Posterior cingulate gyrus (tissue), 11 donors: ENCODE results near the gene DCBLD2.
A peak's percentile ranks its signal among the peaks of the same experiment; 100 is the strongest.

Source experiments
- DNase-seq, 10 donors: peaks; one replicate each; pipeline versions ENCODE4 v3.0.0 to v3.0.0-alpha.2; 2020 to 2021; ENCODE audit warnings: mixed read lengths in 3 of 10
- intact Hi-C: fragments of 100-400 bp; cut with DNase I; formaldehyde crosslinking; loops from one replicate; pipeline ENCODE4 v1.15.1; 2023

DCBLD2 gene, protein sequence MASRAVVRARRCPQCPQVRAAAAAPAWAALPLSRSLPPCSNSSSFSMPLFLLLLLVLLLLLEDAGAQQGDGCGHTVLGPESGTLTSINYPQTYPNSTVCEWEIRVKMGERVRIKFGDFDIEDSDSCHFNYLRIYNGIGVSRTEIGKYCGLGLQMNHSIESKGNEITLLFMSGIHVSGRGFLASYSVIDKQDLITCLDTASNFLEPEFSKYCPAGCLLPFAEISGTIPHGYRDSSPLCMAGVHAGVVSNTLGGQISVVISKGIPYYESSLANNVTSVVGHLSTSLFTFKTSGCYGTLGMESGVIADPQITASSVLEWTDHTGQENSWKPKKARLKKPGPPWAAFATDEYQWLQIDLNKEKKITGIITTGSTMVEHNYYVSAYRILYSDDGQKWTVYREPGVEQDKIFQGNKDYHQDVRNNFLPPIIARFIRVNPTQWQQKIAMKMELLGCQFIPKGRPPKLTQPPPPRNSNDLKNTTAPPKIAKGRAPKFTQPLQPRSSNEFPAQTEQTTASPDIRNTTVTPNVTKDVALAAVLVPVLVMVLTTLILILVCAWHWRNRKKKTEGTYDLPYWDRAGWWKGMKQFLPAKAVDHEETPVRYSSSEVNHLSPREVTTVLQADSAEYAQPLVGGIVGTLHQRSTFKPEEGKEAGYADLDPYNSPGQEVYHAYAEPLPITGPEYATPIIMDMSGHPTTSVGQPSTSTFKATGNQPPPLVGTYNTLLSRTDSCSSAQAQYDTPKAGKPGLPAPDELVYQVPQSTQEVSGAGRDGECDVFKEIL

DNA sequence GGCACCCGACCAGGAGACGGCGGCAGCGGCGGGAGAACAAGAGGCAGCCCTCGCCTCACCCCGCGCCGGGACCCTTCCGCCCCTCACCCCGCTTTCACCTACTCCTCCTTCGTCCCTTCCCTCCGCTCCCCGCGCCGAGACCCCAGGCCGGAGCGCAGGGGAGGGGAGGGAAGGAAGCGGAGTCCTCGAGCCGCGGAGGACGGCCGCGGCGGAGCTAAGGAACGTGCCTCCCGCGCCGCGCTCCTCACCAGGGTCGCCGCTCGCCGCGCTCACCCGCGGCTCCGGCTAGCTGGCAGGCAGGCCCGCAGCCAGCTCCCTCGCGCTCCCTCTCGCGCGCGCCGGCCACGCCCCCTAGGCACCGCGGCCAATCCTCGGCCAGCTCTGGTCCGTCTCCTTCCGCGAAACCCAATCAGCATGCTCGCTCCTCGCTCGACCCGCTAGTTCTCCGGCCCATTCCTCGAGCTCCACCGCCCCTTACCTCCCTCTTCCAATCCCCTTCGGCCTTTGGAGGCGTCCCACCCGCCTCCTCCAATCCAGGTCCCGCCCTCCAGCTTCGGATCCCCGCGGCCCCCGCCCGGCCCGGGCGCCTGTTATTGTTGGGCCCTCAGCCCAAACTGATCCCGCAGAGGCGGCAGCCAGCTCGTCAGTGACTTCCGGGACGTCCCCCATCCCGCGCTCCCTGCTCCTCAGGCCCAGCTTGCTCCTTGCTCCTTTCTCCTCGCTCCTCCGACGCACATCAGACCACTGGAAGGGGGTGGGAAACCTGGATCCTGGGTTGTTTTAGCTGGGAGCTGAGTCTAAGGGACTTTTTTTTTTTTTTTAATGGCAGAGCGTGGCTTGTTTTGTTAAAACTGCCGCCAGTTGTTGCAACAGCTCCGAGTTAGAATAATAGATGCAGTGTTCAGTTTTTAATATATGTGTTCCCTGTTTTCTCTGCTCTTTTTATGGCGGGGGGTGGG lies at the start of gene DCBLD2:
Gene DCBLD2, minus strand, starts transcription at position 304 of the 959 bp plus-strand sequence. CDS start 369 bp downstream, outside the sequence.
- intact Hi-C loops: loop anchor here (5.0 kb wide), 3 partner anchors 84 to 309 kb away; partner anchors contain the start of gene CPOX
- DNase-seq: peak; percentile 97 to 100 (median 99)

DNA sequence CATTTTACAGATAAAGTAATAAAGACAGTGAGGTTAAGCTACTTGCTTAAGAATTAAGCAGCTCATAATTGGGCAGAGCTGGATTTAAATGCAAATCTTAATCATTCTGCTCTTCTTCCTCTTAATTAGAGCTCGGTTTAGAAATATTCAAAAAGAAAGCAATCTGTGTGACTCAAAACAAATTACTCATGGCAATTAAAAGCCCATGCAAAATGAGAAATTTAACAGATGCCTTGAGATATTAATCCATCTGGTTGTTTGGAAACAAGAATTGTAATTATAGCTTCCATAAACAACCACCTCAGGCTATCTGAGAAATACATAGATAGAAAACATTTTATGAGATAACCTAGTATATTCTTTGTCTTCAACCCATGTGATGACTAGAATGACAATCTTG lies 44.2 kb upstream of the DCBLD2 start:
- intact Hi-C loops: no loop called here
- no peak for DNase-seq

DNA sequence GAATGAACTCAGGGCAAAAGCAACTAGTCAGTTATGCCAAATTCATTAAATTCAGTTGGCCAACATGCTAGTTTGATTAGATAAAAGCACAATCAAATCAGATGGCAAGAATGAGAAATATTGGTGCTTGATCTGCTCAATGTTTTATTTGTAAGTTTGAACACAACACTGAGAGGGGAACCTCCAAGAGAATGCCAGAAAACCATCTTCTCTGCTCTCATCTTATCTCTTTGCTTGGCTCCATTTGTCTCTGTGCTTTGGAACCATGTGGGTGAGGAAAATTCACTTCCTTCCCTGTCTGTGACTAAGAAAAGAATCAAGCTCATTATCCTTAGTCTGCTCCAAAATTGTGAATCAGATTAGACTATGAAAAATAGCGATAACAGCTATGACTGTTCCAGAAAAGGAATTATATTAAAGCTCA lies 43.6 kb upstream of the DCBLD2 start:
- intact Hi-C loops: no loop called here
- no peak for DNase-seq

DNA sequence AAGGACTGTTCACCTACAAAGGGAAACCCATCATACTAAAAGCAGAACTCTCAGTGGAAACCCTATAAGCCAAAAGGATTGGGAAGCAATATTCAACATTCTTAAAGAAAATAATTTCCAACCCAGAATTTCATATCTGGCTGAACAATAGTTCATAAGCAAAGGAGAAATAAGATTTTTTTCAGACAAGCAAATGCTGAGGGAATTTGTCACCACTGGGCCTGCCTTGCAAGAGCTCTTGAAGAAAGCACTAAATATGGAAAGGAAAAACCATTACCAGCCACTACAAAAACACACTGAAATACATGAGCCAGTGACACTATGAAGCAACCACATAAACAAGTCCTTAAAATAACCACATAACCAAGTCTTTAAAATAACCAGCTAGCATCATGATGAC lies 28.9 kb upstream of the DCBLD2 start:
- no peak for DNase-seq
- intact Hi-C loops: no loop called here

DNA sequence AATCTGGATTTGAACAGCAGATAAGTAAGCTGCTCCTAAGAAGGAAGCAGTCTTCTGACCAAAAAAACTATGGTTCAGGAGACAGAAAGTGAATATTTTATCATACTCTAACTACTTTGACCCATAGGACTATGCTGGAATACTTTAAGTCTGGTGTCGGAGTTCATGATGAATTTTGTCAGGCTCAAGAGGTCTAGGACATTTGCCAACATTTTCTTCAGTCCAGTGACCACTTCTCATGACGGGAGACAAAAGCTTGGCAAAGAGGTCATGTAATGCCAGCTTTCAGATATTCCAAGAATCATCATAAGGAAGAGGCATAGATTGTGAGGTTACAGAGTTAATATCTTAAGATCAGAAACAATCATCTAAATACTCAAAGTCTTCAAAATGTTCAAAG lies 20.5 kb upstream of the DCBLD2 start:
- DNase-seq: no peak
- intact Hi-C loops: no loop called here

DNA sequence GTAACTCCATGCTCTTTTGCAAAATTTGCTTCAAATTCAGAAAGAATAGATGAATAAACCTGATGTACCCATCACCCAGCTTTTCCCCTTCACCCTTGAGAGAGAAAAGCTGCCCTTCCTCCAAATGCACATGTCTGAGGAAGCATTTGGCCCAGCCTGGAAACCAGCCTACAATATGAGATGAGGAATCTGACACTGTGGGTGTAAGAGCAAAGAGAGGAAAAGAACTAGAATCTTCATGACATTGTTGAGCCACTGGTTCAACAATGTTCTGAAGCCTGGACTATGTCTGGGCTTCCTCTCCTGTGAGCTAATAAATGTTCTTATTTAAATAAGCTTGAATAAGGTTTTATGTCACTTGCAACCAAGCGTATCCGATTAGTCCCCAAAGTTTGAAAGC lies 18.7 kb upstream of the DCBLD2 start:
- DNase-seq: no peak
- intact Hi-C loops: no loop called here

DNA sequence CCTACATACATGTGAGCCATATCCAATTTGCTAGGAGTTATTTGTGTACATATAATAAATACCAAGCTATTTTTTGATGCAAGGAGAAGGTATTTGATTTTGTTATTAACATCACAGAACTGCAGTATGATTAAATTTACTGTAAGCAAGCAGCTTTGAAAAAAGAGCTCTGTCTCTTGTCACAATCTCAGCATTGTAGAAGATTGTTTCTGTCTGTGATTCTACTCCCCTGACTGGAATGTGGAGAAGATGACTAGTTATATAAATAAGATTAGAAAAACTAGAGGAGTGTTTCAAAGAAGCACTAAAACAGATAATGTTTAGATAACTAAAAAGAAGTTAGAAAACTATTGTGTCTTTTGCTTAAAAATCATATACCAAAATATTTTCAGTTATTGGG lies 17.1 kb upstream of the DCBLD2 start:
- no peak for DNase-seq
- intact Hi-C loops: no loop called here

DNA sequence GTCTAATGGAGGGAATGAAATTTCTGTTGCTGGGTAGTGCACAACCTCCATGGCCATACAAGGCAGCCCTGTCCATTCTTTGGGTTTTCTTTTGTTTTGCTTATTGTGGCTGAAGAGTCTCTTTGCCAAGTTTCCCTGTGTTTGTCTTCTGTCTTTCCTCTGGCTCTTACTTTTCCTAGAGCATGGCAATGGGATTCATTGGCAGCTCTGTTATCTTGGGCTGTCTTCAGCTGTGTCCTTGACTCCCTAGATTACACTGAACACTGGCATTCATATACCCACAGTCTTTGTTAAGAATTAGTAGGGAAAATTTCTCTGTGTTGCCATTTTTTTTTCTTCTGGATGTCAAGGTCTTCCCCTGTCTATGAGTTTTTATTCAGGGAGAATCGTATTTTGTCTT lies 16.1 kb upstream of the DCBLD2 start:
- intact Hi-C loops: no loop called here
- no peak for DNase-seq

DNA sequence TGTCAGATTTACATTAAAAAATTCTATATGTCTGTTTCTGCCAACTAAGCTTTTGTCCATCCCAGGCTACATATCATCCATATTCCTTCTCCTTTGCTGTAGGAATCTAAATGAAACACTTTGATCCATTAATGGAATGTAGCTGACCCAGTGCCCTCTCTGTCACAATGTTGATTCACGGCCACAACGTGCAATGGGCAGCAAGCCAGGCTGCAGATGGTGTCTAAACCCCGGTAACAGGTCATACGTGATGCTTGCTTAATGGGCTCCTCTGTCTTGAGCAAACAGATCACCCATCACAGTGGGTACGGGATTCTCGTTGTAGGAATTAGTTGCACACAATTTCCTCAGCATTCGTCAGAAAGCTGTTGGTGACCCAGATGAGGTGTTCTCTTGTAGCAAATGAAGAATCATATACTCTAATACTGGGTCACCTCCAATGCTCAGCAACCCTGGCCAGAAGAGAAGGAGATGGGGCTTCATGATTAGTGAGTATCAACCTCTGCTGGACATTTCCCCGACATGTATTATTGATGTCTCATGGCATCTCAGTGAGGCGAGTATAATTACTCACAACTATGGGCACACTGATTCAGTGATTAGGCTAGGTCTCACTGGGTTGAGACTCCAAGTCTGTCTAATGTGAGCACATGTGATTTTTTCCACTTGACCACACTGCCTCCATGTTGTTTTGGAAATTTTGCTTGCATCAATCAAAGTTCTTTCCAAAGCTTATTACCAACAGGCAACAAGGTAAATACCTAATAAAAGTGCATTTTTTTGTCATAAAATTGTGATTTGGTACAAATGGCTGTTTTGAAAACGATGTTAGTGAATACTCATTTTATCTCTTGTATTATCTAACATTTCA lies 12.9 kb upstream of the DCBLD2 start:
- intact Hi-C loops: no loop called here
- DNase-seq: peak in 2 of 10 donors; percentile 55 to 70

DNA sequence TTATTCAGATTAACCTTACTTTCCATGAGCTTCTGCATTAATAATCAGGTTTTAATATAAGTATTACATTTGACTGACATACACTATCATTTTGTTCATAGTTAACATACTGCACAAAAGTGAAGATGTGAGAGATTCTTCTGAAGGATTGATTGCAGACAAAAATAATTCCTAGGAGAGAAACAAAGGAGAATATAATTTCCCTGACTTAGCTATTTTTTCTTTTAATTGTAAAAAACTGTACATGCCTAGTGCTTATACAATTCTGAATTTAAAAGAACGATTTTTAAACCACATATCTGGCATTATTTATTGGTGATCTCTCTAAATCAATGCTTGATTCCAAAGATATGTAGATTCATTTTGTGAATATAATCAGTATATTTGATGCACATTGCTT lies 11.0 kb upstream of the DCBLD2 start:
- DNase-seq: no peak
- intact Hi-C loops: no loop called here

DNA sequence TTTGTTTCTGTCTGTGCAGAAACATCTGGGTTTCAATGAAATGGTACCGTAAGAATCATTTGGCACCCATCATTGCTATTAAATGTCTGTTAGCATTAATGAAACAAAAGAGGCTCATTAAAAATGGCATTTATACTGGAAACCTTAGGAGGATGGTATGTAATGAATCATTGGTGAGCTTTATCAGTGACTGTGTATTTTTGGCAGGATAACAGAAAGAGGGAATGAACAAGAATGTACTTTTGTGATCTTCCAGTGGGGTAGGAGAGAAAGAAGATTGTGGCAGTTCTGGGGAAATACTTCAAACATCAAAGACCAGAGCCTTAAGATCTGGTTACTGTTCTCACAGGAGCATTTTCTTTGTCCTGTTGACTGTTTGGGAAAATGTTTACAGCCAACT lies 4.7 kb upstream of the DCBLD2 start:
- no peak for DNase-seq
- intact Hi-C loops: no loop called here

DNA sequence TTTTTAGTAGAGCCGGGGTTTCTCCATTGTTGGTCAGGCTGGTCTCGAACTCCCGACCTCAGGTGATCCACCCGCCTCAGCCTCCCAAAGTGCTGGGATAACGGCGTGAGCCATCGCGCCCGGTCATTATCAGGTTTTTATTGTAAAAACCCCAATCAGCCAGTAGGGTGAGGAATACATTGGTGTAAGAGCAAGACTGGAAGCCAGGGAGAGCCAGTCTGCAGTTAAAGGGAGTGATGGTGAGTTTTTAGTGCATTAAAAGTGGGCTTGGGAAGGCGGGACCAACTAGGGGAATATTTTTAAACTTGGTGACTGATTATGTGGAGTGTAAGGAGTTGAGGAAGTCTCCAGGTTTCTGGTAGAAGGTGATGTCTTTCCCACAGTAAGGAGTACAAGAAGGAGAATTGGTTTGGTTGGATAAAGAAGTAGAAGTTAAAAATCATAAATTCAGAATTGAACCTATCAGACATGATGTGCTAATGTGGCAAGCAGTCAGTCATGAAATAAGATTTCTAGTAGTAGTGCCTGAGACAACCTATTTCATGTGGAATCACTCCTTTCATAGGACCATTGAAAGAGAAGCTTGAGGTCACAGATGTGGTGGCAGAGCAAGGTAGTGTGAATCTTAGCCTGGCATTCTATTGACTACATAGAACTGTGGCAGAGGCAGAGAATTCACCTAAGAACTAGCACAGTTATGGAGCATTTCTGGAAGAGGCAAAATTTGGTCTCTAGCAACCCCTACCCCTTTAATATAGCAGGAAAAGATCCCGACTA lies 2.4 kb upstream of the DCBLD2 start:
- intact Hi-C loops: loop anchor here (5.0 kb wide), 3 partner anchors 87 to 312 kb away; partner anchors contain the start of gene CPOX
- no peak for DNase-seq

DNA sequence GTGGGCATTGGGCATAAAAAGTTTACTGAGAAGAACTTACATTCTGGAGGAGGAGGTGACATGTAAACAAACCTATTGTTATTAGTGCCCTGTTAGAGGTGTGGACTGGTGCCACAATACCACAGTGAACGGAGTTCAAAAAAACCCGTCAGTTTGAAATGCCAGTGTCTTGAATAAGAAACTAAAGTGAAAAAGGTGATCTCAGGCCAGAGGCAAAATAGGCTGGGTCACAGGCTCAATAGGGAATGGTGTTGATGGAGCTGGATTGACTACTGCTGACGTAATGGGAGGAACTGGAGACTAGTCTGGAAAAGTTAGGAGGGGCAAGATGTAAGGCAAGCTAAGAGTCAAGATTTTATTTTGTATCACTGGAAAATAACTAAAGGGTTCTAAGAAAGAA lies 1.6 kb upstream of the DCBLD2 start:
- DNase-seq: no peak
- intact Hi-C loops: loop anchor here (5.0 kb wide), 3 partner anchors 86 to 311 kb away; partner anchors contain the start of gene CPOX

DNA sequence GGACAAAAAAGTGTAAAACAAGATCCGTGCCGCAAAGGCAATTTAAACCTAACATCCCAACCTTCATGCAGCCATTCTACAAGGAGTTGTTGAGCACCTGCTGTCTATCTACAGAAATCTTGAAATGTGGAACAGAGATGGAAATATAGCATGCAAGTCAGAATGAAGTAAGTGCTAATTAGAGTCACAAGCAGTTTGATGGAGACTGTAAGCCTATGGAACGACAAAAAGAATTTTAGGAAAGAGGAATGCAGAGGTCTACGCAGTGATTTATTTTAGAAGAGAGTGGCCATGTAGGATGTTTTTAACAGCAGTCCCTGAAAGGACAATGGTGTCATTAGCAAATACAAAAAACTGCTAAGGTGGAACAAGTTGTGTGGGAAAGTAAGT lies 851 bp upstream of the DCBLD2 start:
- DNase-seq: no peak
- intact Hi-C loops: loop anchor here (5.0 kb wide), 3 partner anchors 85 to 310 kb away; partner anchors contain the start of gene CPOX

DNA sequence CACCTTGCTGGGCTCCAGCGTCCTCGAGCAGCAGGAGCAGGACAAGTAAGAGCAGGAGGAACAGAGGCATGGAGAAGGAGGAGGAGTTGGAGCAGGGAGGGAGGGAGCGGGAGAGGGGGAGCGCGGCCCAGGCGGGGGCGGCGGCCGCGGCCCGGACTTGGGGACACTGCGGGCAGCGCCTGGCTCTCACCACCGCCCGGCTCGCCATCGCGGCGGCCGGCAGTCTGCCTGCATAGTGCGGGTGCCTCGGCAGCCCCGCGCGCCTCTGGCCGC lies 440 bp downstream of the DCBLD2 start:
- intact Hi-C loops: loop anchor here (5.0 kb wide), 3 partner anchors 84 to 309 kb away; partner anchors contain the start of gene CPOX
- DNase-seq: peak; percentile 27 to 90 (median 46)

DNA sequence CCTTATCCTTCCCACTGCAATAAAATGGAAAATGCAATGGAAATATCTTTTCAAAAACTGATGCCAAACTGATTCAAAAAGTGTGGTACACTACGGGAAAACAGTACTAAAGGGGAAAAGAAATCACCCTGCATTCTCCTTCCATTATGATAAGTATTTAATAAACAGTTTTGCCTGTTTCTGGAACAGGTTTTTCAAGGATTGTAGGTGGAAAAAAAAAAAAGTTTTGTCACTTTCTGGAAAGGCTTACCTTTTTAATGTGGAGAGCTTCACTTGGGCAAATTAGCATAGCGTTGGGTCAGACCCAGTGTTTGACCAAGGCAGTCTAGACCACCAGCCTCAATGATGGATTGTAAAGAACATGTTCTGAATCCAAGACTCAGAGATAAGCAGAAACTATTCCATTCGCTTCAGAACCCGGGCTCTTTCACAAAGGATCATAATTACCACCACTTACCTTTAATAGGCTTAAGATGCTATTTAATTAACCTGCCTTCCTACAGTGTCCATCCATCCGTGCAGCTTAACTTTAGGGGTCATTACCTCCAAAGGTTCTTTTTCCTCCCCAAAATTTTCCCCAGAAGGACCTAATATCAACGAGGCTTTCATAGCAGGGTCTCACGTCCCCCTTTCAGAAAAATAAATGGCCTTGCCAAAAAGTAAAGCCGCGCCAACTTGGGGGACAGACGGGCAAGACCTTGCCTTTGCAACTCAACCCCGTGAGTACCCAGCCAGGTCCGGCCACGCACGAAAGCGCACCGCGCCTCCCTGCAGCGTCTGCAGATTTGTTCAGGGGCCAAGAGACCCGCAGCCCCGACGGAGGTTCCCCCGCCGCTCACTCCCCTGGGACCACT lies 1.0 kb downstream of the DCBLD2 start:
- intact Hi-C loops: loop anchor here (5.0 kb wide), 3 partner anchors 83 to 308 kb away; partner anchors contain the start of gene CPOX
- DNase-seq: peak in 2 of 10 donors; percentile 17 to 30

DNA sequence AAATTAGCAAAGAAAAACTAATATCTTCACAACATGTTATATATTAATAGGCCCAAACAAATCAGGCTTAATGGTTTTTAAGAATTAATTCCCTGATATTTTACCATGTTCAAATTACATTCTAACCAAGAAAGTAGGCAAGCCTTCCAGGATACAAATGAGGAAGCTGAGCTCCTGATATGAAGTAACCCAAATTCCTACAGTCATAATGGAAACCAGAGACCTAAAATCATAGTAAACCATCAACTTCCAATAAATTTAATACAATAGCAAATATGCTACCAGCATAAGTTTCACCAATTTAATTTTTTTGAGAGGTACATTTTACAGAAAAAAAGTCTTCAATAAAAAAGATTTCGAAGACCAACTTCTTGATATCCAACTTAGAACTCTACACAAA lies 3.8 kb downstream of the DCBLD2 start:
- intact Hi-C loops: no loop called here
- no peak for DNase-seq
